Rectal smooth muscle tissue (tissue), 1 donor: ENCODE data around the gene NEK6.

Experiments used
- H3K27ac ChIP-seq: one replicate; pipeline ENCODE4 v1.7.0; 2013; ENCODE audit warnings: low read depth, low read length, inconsistent platforms
- H3K27me3 ChIP-seq: one replicate; pipeline ENCODE4 v1.7.0; 2013; ENCODE audit warnings: low read length; ENCODE audit not compliant: control insufficient read depth, insufficient read depth
- H3K36me3 ChIP-seq: one replicate; pipeline ENCODE4 v1.7.0; 2013; ENCODE audit warnings: low read length; ENCODE audit not compliant: control insufficient read depth, insufficient read depth
- H3K4me1 ChIP-seq: one replicate; pipeline ENCODE4 v1.7.0; 2013; ENCODE audit warnings: low read length; ENCODE audit not compliant: control insufficient read depth, insufficient read depth
- H3K4me3 ChIP-seq: one replicate; pipeline ENCODE4 v1.7.0; 2013; ENCODE audit warnings: low read length
- H3K9ac ChIP-seq: one replicate; pipeline ENCODE4 v1.7.0; 2013; ENCODE audit warnings: low read length

Gene NEK6

DNA sequence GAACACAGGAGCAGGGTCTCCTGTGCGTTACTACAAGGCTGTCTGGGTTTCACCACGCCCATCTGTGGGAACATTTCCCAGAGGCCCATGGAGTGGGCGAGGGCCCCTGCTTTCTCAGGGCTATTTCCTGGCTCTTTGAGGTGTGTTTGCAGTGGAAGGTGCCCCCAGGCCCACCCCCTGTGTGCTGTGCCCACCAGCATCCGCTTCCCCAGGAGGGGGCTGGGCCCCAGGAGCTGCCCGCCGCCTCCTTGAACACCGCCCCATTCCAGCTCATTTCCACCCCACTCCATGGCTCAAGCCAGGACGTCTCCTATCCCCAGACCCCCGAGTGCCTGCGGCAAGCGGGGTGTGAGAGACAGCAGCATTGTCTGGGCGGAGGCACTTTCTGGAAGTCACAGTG is 70.5 kb downstream of the NEK6 start:
- Histone ChIP-seq H3K27ac (no peak overlapping the region), H3K9ac (no peak overlapping the region), H3K4me1 (no peaks in the 10 kb centered on the region), H3K27me3 (no peaks in the 10 kb centered on the region), H3K4me3 (no peak overlapping the region), H3K36me3 (peaks cover 22% of the 10 kb centered on the region)

DNA sequence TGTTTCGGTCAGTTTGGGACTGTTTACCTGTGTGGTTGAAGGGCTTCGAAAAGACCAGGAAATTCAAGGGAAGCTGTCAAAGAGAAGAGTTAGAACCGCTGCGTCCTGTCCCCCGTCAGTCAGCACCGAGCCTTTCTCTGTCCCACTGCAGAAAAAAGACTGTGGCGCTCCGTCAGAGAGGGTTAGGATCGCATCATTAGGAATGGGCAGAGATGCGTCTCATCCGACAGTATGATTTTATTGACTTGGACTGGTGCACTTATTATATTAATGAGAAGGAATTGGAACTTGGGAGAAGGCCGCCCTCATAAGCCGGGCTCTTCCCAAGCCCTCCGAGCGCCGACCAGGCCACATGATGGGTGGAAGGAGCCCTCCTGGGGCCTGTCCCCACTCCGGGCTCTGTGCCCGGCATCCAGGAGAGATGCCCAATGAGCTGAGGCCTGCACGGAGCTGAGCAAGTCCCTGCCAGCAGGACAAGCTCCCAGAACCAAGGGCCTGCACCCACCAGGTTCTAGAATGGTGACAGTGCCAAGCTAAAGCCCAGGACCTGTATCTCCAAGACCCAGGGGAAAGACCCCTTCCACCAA is 71.5 kb downstream of the NEK6 start:
- no peak overlapping the region for H3K9ac ChIP-seq
- H3K36me3 ChIP-seq = peaks cover 20% of the 10 kb centered on the region
- H3K27ac ChIP-seq = no peak overlapping the region
- no peaks in the 10 kb centered on the region for H3K4me1 ChIP-seq
- H3K4me3 ChIP-seq = no peak overlapping the region
- H3K27me3 ChIP-seq = no peaks in the 10 kb centered on the region

DNA sequence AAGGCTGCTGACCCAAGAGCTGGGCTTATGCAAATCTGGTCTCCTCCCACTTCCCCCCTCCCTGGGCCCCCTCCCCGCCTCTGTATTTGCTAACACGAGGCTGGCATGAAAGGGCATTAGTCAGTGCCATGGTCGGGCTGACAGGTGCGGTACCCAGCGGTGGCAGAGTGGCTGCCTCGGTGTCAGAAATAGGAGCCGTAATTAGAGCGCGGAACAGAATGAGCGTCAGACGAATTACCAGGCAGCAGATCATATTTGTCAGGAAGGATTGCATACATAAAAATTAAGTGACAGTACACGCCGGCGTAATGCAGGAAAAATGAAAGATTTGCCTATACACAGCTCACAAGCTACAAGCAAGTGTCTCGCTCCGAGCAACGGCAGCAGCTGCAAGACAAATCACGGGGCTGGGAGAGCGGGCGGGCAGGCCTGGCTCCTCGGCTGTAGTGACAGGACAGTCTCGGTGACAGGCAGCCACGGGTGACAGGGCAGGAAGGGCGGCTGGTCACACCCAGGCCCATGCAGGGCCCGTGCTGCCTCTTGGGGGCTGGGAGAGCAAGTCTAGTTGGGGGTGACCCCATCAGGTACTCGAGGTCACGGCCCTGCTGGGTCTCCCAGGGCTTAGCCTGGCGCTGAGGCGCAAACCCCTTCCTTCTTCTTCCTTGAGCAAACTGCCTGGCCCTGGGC is 72.4 kb downstream of the NEK6 start:
- Histone ChIP-seq H3K27me3 (no peaks in the 10 kb centered on the region), H3K4me3 (no peak overlapping the region), H3K36me3 (peaks cover 20% of the 10 kb centered on the region), H3K27ac (no peak overlapping the region), H3K4me1 (no peaks in the 10 kb centered on the region), H3K9ac (no peak overlapping the region)

DNA sequence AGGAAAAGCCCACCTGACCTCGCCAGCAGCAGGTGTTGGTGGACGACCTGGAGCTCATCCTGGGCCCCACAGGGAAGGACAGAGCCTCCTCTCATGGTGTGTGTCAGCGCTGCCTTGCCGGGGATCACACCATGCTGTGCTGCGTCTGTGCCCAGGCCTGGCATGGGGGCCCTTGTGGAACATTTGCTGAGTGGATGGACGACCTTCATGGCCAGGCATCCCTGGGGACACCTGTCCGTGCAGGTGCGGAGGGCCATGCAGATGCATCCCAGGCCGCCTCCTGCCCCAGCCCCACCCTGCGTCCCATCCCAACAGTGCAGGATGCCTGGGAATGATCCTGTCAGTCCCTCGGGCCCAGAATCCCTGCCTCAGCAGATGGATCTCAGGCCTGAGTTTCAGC is 73.8 kb downstream of the NEK6 start:
- Histone ChIP-seq H3K4me1 (no peaks in the 10 kb centered on the region), H3K27ac (no peak overlapping the region), H3K4me3 (no peak overlapping the region), H3K36me3 (peaks cover 22% of the 10 kb centered on the region), H3K9ac (no peak overlapping the region), H3K27me3 (no peaks in the 10 kb centered on the region)

DNA sequence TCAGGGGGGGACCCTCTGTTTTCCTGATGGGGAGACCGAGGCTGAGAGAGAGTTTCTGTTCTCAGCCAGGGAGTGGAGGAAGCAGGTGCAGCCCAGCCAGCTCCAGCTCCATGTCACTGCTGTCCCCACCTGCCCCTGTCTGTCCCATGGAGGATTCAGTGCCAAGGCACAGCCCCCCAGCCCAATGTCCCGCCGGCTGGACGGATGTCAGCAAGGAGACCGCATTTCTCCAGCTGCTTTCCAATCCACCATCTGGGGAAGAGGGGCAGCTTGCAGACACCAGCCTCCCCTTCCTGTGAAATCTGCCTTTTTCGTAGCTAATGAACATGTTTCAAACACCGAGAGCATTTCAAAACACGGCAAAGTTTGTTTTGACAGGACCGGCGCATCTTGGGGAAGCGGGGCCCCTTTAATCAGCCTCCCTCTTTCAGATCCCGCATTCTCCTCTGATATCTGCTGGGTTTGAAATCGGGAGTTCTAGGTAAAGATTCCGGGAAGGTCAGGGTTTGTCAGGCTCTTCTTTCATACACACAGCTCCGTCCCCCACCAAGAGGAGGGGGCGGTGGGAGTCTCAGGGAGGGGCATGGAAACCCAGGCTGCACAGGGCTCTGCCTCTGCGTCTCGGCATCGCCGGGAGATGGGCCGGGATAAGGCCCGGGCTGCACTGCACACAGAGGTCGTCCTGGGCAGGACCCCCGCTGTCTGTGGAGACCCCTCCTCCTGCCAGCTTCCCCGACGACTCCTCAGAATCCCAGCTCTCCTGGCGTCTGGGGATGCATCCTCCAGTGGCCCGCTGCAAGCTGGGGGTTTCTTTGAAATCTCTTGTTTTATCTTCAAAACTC is 74.8 kb downstream of the NEK6 start:
- no peak overlapping the region for H3K27ac ChIP-seq
- no peak overlapping the region for H3K9ac ChIP-seq
- H3K4me3 ChIP-seq = no peak overlapping the region
- peaks cover 20% of the 10 kb centered on the region for H3K36me3 ChIP-seq
- H3K4me1 ChIP-seq = no peaks in the 10 kb centered on the region
- no peaks in the 10 kb centered on the region for H3K27me3 ChIP-seq

DNA sequence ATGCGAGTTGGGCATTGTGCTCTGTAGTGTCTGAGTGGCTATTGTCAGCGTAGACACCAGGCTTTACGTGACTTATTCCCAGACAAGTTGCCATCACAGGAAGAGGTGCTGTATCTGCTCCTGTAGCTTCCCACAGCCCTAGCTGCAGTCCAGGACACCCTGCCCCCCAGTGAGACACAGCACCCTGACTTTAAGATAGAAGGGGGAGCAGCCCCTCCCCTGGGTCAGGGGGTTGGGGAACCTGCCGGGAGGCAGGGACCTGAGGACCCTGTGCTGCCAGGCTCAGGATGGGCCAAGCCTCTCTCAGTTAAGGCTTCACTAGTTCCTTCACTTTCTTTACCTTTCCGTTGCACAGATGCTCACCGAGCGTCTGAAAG is 75.4 kb downstream of the NEK6 start:
- no peaks in the 10 kb centered on the region for H3K4me1 ChIP-seq
- peaks cover 16% of the 10 kb centered on the region for H3K36me3 ChIP-seq
- H3K27me3 ChIP-seq = no peaks in the 10 kb centered on the region
- H3K4me3 ChIP-seq = no peak overlapping the region
- no peak overlapping the region for H3K9ac ChIP-seq
- no peak overlapping the region for H3K27ac ChIP-seq

DNA sequence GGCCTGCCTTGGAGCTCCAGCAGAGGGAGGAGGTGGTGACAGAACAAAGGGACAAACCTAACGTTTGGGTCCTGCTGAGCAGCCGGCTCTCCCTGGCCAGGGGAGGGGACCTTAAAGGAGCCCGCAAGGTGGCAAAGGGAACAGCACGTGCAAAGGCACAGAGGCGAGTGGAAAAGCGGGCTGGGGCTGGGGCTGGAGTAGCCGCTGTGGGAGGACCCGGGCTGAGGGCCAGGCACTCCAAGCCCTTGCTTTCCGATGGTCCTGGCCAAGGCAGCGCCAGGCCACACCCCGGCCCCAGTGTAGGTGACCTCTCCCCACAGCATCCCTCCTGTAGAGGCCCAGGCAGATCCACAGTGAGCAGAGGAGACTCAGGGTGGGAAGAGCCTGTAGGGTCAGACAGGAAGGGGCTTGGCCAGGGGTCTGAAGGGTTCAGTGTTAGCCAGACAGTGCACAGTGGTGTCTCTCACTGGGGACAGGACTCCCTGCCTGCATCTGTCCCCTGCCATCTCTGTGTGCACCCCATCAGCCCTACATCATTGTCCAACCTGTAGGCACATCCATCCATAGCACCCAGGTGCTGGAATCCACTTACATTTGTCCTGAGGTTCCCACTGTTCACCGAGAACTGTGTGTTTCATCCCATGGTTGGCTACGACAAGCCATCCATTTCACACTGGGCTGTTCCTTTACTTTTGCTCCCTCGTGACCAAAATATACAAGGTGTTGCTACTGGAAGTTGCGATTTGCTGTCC is 77.0 kb downstream of the NEK6 start:
- Histone ChIP-seq H3K27me3 (no peaks in the 10 kb centered on the region), H3K36me3 (peaks cover 12% of the 10 kb centered on the region), H3K9ac (no peak overlapping the region), H3K4me3 (no peak overlapping the region), H3K27ac (no peak overlapping the region), H3K4me1 (no peaks in the 10 kb centered on the region)

DNA sequence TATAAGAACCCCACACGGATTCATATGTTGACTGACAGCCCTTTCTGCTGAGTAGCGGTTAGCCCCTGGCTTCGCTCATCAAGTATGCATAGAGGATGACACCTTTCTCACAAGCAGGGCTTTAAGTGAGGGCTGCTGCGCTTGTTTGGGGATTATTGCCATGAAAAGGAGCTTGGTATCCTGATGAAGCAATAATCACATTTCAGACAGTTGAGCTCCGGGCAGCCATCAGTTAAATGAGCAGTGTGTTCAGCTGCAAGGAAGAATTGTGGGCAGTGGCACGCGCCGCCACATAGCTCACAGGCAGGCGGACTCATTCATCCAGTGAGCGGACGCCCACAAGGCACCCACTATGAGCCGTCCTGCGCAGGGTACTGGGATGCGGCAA is 77.6 kb downstream of the NEK6 start:
- H3K9ac ChIP-seq = no peak overlapping the region
- no peak overlapping the region for H3K27ac ChIP-seq
- H3K27me3 ChIP-seq = no peaks in the 10 kb centered on the region
- peaks cover 10% of the 10 kb centered on the region for H3K36me3 ChIP-seq
- no peaks in the 10 kb centered on the region for H3K4me1 ChIP-seq
- no peak overlapping the region for H3K4me3 ChIP-seq

DNA sequence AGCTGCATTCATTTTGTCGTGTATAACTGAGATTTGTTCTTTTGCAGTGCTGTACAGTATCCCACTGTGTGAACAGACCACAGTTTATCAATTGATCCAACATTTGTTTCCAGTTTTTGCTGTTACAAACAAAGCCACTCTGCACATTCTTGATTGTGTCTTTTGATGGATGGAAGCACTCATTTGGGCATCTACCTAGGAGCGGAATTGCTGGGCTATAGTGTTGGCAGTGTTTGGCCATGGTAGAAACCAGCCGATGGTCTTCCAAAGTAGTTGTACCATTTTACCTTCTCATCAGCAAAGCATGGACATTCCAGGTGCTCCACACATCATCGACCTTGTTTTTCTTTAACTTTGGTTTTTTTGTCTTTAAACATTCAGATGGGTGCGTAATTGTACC is 79.8 kb downstream of the NEK6 start:
- no peak overlapping the region for H3K9ac ChIP-seq
- no peaks in the 10 kb centered on the region for H3K4me1 ChIP-seq
- no peaks in the 10 kb centered on the region for H3K27me3 ChIP-seq
- no peak overlapping the region for H3K27ac ChIP-seq
- H3K4me3 ChIP-seq = no peak overlapping the region
- H3K36me3 ChIP-seq = peaks cover 7% of the 10 kb centered on the region

DNA sequence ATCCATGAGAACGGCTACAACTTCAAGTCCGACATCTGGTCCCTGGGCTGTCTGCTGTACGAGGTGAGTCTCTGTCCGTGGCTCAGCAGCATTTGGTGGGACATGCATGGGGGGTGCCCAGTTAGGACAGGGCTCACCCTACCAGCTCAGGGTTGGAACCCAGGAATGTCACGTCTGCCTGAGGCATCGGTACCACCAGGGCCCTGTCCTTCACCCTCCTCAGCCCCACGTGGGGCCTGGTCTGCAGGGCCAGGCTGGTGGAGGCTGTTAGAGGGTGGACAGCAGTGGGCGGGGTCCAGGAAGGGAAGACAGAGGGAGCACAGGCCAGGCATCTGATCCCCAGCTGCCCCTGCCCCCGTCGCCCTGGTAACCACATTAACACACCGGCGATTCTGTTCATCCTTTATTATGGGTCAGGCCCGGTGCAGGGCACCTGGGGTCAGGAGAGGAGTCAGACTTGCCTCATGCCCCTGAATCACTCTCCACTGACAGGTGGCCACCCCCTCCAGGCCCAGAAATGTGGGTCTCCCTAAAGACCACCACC is 81.9 kb downstream of the NEK6 start:
- no peak overlapping the region for H3K9ac ChIP-seq
- H3K27ac ChIP-seq = no peak overlapping the region
- no peak overlapping the region for H3K4me3 ChIP-seq
- peaks cover 7% of the 10 kb centered on the region for H3K36me3 ChIP-seq
- H3K4me1 ChIP-seq = no peaks in the 10 kb centered on the region
- no peaks in the 10 kb centered on the region for H3K27me3 ChIP-seq

DNA sequence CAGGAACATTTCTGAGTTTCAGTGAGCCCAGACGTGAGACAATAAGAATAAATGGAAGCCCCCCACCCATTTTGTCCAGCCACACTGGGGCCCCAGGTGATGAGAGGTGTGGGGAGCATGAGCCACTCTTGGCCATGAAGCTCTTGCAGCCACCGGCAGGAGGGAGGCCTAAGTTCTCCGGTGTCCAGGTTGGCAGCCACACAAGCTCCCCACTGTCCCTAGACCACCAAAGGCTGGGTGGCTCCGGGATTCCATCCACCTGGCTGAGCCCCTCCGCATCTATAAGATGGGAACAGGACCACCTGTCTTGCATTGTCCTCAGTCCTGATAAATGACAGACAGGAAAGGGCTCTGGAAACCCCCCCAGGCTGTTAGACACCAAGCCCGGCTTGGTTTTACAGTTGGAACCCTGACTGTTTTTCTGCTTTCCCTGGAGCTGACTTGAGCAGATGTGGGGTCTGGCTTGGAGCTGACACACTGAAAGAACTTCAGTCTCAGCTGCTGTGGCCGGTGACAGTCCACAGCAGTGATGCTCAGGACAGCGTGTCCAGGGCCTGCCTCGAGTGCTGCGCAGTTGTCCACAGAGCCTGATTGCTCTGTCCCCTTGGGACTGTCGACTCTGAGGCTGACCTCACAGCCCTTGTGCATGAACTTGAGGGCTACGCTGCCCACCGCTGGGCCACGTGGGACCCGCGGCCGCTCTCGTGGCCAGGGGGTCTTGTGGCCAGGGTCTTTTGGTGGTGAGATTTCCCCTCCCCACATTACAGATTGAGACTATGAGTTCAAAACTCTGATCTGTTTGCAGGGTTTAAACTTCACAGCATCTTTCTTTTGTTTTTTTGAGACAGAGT is 82.7 kb downstream of the NEK6 start:
- Histone ChIP-seq H3K4me1 (no peaks in the 10 kb centered on the region), H3K4me3 (no peak overlapping the region), H3K36me3 (peaks cover 7% of the 10 kb centered on the region), H3K9ac (no peak overlapping the region), H3K27me3 (no peaks in the 10 kb centered on the region), H3K27ac (no peak overlapping the region)
